IPS-NIHi7 (cell line): Measurements from ENCODE around the gene MYO10.
A peak's percentile ranks its signal among the peaks of the same experiment; 100 is the strongest.

Source experiments
- DNase-seq: peaks from one replicate; pipeline ENCODE4 v3.0.0; 2012; ENCODE audit warnings: mixed read lengths; ENCODE audit errors: extremely low spot score

MYO10 gene

DNA sequence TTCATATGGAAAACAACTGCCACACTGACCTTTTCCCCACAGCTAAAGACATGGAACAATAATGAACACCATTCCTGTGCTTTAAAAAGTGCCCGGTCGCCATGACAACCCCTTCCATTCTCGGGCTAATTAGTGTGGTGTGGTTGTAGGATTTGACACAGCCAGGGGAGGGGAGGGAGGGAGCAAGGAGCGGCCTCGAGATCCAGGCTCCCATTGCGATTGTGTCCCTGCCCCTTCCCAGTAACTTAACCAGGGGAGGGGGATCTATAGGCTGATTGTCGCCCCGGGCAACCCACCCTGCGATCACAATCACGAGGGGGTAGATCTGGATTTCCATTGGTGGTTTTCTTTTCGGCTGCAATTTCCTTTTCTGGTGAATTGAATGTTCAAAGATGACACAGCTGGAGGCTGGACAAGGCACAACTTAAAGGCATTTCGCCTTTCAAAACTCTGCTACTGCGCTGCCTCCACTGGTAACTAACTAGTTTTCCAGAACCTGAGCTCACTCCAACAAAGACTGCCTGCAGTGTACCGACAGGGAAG, 222.6 kb downstream of the MYO10 start:
- DNase-seq, result peak; percentile 74

DNA sequence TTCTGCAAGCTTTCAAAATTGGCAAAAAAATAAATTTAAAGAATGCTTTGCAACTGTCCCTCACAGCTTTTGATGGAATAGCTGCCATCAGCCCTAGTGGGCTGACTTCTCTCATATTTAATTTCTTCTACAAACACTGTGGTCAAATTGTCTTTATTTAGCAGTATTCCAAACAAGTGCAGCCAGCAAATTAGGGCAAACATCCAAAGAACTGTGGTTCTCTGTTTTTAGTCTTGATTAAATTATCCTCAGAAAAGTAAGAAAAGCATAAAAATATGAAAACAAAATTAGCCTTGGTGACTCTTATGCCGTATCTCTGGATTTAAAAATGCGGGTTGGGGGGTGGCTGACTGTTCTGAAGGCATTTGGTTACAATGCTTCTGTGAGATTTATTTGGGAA, 223.5 kb downstream of the MYO10 start:
- DNase-seq, result no peak

GRCh38 chr5:16712178-16712577, 223.9 kb downstream of the MYO10 start:
- no peak for DNase-seq

GRCh38 chr5:16709691-16710433, 226.2 kb downstream of the MYO10 start:
- no peak for DNase-seq

DNA sequence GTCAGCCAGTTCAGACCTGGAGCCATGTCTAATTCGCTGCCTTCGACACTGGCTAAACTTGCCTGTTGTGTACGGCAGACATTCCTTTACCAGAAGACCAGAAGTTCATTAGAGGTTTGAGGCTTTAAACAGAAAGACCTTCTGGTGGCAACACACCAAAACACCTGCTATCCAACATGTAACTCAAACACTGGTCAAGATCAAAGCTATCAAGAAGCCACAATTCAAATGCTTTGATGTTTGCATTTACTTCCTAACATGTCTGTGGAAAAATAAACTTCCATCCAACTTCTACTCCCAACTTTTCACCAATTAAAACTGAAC, 228.3 kb downstream of the MYO10 start:
- no peak for DNase-seq

GRCh38 chr5:16707168-16707868, 228.8 kb downstream of the MYO10 start:
- no peak for DNase-seq

DNA sequence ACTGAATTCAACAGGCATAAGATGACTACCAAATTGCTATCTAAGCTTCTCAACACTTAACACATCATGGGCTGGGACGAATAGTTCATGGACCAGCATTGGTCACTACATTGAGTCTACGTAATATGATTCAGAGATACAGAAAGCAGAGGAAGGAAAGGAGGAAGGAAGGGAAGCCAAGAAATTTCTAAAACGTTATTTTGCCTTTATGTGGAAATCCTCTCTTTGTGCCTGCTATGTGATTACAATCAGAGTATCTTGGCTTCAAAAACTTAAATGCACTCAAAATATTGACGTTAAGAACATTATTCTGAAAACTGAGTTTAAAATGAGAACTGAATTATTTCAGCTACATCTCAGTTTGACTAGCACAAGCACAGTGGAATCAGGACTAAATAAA, 231.1 kb downstream of the MYO10 start:
- no peak for DNase-seq

GRCh38 chr5:16702964-16703363, 233.1 kb downstream of the MYO10 start:
- DNase-seq, result no peak

DNA sequence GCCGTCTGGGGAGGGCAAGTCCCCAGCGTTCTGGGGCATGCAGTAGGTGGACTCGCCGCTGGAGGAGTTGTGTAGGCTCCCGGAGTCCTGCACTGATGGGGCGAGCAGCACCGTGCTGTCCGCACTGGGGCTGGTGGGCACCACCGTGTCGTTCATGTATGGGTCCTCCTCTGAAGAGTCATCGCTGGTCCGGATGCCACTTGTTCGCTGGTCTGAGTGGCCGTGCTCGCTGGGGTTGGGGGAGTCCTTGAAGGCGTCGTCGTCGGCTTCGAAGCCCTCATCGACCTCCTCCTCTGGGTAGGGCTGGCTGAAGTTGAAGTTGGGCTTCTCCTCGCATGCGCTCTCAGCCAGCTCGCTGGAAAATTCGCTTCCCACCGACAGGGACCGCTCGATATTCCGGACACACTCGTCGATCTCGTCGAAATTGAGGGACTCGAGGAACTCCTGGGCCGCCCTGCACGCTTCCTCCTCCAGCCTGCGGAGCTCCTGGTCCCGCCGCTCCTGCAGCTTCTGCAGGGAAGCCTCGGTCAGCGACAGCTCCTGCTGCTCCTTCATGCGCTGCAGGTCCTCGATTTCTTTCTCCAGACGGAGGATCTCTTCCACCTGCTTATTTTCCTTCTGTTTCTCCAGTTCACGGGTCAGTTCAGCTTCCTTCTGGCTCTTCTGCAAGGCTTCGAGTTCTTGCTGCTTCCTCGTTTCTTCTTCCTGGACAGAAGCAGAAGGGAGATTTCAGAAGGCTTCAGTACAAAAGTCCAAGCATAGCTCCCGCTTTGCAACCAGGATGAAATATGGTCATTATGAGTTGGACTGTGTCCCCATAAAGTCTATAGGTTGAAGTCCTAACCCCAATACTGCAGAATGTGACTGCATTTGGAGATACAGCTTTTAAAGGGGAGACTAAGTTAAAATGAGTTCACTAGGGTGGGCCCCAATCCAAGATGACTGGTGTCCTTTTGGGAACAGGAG, 234.7 kb downstream of the MYO10 start:
- no peak for DNase-seq

DNA sequence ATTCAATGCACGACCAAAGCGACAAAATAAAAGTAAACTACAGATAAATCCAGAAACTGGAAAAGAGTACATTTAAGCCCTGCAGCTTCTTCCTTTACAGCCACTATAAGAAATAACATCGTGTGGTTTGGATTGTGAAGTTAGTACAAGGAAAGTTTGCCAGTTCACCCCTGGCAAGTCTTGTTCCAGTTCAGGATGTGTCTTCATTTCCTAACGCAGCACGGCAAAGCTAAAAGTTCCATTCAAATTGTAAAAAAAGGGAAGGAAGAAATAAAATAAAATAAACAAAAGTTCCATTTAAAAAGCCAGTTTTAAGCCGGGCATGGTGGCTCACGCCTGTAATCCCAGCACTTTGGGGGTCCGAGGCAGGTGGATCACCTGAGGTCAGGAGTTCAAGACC, 236.0 kb downstream of the MYO10 start:
- no peak for DNase-seq

- no peak for DNase-seq
Observed at GRCh38 chr5:16695779-16696178, 240.3 kb downstream of the MYO10 start.

- DNase-seq, result no peak
Observed at GRCh38 chr5:16693879-16694278, 242.2 kb downstream of the MYO10 start.

GRCh38 chr5:16691731-16692130, 244.4 kb downstream of the MYO10 start:
- DNase-seq, result no peak

DNA sequence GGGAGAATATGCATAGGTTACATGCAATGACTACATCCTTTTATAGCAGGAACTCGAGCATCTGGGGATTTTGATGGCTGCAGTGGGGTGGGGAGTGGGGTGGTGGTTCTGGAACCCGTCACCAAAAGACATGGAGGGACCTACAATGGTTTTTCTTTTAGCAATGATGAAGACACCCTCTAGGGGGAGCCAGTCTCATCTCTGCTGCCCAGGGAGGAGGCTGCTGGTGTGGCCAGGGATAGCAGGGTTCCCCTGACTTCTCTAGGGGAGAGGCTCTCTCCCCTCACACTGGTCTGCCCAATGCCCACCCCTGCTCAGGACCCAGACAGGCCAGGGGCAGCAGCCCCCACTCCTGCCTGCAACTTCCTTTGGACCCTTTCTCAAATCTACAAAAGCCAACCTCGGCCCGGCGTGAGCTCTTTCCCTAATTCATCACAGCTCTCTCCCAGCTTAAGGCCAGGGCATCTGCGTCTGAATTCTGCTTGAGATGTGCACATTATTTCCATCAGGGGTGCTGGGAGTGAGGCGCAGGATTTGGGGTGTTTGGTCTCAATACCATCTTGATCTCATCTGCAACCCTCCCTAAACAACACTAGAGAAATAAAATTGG, 245.7 kb downstream of the MYO10 start:
- peak; percentile 92 for DNase-seq

DNA sequence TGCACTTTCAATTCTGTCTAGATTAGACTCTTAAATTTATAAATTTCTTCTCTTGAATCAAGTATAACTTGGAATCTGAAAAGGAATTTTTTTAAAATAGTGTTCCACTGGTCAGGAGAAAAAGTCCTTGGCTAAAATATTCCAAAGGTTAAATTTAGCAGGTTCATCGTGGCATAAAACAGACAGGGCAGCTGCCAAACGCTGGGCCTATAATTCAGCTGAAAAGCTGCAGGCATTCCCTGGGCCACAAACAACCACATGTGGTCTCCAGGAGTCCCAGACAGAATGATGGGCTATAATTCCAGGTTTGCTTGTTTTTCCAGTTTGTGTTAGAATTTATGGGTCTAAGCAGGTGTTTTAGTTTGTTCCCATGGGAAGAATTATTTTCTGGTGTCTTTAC, 248.2 kb downstream of the MYO10 start:
- no peak for DNase-seq

DNA sequence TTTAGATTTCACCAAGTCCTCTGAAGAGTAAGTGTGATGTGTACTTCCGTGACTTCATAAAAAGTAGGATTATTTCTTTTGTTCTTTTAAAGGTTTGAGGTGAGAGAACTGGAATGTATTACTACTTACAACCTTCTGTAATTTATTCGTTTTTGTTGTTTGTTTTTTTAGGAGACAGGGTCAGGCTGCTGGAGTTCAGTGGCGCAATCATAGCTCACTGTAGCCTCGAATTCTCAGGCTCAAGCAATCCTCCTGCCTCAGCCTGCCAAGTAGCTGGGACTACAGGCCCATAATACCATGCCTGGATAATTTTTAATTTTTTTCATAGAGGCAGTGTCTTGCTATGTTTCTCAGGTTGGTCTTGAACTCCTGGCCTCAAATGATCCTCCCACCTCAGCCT, 251.0 kb downstream of the MYO10 start:
- no peak for DNase-seq

DNA sequence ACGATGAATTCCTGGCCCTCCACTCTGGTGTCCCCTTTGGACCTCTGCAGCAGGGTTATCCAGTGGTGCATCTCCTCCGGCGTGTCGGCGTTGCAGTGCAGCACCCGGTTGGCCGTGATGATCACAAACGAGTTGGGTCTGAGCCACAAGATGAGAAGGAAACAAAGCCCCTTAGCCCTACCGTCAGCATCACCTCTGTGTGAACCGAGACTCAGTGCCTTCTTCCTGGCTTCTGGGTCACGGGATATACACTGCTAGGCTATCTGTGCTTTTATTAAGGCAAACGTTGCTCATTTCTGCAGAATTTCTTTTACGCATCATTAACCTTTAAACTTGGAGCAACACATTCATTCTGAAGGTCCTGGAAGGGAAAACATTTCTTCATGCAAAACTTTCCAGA, 254.2 kb downstream of the MYO10 start:
- no peak for DNase-seq

- peak; percentile 65 for DNase-seq
Observed at GRCh38 chr5:16679863-16680262, 256.2 kb downstream of the MYO10 start.

DNA sequence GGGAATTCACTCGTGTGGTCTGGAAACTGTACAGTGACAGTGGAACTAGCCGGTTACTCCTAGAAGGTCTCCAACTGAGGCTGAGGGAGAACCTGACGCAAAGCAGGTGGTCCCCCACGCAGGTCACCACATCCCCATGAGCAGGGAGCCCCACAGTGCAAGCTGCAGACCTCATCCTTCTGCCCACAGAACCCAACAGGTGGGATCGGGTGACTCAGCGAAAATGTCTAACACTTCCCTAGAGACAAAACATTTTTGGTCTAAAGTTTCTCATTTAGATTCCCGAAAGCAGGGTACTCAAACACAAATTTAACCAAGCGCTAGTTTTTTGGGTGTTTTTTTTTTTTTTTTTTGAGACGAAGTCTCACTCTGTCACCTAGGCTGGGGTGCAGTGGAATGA, 256.9 kb downstream of the MYO10 start:
- no peak for DNase-seq

- no peak for DNase-seq
Observed at GRCh38 chr5:16675806-16676205, 260.3 kb downstream of the MYO10 start.

DNA sequence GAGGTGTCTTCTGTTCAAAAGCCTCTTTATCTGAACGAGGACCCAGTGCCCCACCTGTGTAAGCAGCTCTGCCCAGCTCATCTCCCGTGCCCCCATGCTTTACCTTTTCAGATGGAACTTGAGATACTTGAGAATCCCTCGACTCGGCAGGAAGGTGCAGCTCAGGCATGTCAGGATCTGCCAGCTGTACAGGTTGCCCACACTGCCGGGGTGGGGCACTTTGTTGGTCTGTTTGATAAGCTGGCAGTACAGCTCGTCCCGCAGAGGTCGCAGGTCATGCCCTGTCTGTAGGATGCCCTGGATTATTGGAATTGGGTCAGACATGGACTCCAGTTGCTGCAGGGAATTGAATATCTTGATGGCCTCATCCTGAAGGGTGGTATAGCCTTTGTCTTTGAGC, 261.3 kb downstream of the MYO10 start:
- no peak for DNase-seq
